GM12892 (cell line): ENCODE results near the gene RTP4.

Experiments used
- POLR2A ChIP-seq: IDR thresholded peaks from 2 replicates; pipeline ENCODE4 v1.6.1; 2011; ENCODE audit warnings: low read depth, low read length, control low read depth
- POLR2AphosphoS5 ChIP-seq: IDR thresholded peaks from 2 replicates; pipeline ENCODE4 v1.6.1; 2011; ENCODE audit warnings: low read depth, low read length, control low read depth

DNA sequence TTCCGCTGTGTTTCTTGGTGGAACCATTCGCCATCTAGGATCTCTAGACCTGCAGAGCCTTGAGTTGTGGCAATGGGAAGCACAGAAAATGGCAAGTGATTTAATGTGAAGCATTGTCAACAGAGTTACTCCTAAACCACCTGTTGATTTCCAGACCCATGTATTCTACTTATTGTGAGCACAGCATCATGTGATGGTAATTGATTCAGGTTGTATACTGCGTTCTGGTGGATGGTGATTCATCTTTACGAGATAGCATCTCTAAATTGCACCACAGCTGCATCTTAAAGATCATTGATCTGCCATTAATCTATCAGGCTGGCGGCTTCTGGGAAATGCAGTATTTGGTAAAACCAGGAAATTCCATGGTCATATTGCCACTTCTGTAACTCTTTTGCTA, 7.4 kb downstream of the RTP4 start:
- no peak for TF ChIP-seq POLR2A
- no peak for TF ChIP-seq POLR2AphosphoS5
